Nucleus accumbens (tissue), 56 donors: ENCODE measurements around the gene SULT1A4.
"Not testable (repeated sequence)": the region's sequence is repeated elsewhere in the genome, so short reads cannot be mapped to it uniquely, and the experiment has no call there.

ENCODE experiments used
- DNase-seq, 56 donors: peaks; one replicate each; lab custom pipeline; 2025; lab: John Stamatoyannopoulos, UW

The SULT1A4 gene

DNA sequence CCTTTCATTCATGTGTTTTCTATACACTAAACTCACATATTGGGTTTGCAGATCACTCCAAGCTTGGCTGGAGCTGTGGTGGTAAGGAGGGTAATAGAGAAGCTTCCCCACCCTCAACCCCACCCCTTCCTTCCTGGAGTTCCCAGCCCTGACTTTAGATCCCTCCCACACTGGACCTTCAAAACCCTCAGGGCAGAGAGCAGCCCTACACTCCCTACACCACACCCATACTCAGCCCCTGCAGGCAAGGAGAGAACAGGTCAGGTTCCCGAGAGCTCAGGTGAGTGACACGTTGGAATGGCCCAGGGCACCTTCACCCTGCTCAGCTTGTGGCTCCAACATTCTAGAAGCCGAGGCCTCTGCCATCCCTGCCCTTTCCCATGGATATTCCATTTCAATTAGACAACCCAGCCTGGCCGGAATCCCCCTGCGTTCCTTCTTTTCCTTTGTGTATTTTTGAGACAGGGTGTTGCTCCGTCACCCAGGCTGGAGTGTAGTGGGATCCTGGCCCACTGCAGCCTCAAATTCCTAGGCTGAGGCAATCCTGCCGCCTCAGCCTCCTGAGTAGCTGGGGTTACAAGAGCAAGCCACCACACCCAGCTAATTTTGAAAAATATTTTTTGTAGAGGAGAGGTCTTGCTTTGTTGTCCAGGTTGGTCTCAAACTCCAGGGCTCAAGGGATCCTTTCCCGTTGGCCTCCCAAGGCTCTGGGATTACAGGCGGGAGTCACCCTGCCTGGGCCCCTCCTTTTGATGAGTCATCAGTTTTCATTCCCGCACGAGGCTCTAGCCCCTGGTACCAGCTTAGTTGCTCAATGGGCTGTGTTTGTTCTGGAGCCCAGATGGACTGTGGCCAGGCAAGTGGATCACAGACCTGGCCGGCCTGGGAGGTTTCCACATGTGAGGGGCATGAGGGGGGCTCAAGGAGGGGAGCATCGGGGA lies at the start of gene SULT1A4:
TSS of gene SULT1A4 (plus strand) at position 208 of the 941 bp plus-strand sequence. CDS start 1,473 bp downstream, outside the sequence.
- not testable (repeated sequence) for DNase-seq

DNA sequence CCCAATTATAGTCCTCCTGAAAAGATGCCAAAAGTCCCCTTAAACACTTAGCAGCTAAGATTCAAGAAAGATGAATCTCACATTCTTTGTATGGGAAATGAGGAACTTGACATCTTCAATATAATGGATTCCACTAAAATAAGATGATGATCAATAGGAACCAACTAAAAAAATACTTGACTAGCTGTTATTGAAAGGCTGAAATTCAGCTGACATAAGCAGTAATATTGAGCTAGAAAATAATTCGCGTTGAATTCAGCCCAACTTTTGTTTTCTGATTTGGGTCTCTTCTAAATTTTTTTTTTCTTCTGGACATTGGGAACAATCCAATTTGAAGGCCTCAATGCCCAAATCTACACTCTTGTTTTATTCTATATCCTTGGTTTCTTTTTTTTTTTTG lies 36.1 kb upstream of the SULT1A4 start:
- DNase-seq = not testable (repeated sequence)

GRCh38 chr16:29425390-29425789 lies 34.3 kb upstream of the SULT1A4 start:
- not testable (repeated sequence) for DNase-seq

- DNase-seq = not testable (repeated sequence)
These were observed 6.0 kb upstream of the SULT1A4 start for GRCh38 chr16:29453754-29454153.

DNA sequence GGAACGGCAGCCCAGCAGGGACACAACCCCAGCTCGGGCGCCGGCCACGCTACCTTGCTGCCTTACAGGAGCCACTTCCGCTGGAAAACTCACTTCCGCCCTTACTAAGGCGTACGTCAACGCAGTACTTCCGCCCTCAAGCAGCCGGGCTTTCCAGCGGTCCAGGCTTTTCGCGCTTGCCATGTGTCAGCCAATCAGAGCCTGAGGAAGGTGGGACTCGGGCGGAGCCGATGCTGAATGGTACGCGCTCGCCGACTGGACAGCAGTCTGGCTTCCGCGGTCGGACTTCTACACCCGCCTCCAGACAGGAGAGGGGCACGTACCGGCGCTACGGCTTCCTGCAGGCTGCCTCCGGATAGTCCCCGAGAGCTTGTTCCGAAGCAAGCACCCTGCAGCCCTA lies 5.4 kb upstream of the SULT1A4 start, which contains the start of the genes BOLA2 and SLX1B:
TSS of gene BOLA2 (minus strand) at position 83 of the 400 bp plus-strand sequence. CDS start 98 bp downstream, outside the sequence.
TSS of gene SLX1B (plus strand) at position 265 of the 400 bp plus-strand sequence.
- DNase-seq = not testable (repeated sequence)

DNA sequence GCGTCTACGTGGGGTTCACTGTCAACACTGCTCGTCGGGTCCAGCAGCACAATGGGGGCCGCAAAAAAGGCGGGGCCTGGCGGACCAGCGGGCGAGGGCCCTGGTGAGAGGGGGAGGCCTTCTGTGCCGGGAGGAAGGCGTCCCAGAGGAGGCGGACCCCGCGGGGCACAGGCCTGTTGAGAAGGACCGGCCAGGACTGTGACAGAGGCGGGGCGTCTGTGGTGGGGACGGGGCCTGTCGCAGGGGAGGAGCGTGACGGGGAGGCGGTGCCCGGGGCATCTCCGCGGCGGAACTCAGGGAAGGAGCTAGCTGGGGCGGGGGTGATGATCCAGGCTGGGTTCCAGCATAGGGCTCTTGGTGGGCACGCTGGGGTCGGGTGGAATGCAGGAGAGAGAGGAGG lies 4.9 kb upstream of the SULT1A4 start:
- not testable (repeated sequence) for DNase-seq

DNA sequence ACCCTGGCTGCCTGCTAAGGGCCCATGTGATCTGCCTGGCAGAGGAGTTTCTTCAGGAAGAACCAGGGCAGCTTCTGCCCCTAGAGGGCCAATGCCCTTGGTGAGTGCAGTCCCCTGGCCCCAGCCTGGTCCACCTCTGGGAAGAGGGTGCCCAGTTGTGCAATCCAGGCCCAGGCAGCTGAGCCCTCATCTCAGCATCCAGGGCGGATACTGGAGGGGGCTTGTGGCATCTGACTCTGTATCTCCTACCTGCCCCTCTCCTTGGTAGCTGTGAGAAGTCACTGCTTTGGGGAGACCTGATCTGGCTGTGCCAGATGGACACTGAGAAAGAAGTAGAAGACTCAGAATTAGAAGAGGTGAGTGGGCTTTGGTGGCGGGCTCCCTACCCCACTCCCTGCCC lies 2.1 kb upstream of the SULT1A4 start:
- DNase-seq = not testable (repeated sequence)

DNA sequence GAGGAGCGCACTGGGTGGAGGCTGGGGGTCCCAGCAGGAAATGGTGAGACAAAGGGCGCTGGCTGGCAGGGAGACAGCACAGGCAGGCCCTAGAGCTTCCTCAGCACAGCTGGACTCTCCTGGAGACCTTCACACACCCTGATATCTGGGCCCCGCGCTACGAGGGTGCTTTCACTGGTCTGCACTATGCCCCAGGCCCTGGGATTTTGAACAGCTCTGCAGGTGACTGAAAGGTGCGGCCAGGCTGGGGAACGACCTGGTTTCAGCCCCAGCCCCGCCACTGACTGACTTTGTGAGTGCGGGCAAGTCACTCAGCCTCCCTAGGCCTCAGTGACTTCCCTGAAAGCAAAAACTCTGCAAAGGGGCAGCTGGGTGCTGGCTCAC lies 926 bp downstream of the SULT1A4 start:
- DNase-seq = not testable (repeated sequence)

GRCh38 chr16:29465985-29466824 lies 6.5 kb downstream of the SULT1A4 start:
- DNase-seq = not testable (repeated sequence)

GRCh38 chr16:29466904-29467303 lies 7.2 kb downstream of the SULT1A4 start:
- not testable (repeated sequence) for DNase-seq

- DNase-seq = not testable (repeated sequence)
These were observed 8.1 kb downstream of the SULT1A4 start for GRCh38 chr16:29467654-29468366.

- DNase-seq = not testable (repeated sequence)
These were observed 9.9 kb downstream of the SULT1A4 start for GRCh38 chr16:29469660-29470059.

DNA sequence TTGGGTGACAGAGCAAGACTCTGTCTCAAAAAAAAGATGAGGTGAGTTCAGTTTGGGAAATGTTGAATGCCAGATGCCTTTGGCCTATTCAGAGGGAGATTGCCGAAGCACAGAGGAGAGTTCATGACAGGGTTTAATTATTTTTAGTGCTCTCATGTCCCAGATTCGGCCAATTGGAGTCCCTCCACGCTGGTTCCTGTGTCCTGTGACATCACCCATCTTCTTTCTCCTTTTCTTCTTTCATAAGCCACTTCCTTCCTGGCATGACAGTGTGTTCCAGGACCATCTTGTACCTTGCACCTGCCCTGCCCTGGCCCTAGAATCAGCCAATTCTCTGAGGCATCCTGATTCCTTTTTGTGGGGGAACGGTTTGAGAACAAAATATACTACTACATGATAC lies 12.4 kb downstream of the SULT1A4 start:
- DNase-seq = not testable (repeated sequence)

GRCh38 chr16:29482276-29482675 lies 22.6 kb downstream of the SULT1A4 start:
- DNase-seq = not testable (repeated sequence)

- not testable (repeated sequence) for DNase-seq
These were observed 46.6 kb downstream of the SULT1A4 start, which contains the start of gene NPIPB12 for GRCh38 chr16:29506308-29506707. TSS of gene NPIPB12 (minus strand) at chr16:29506408.
